Measurements from ENCODE around the gene HDAC9.
A peak's percentile ranks its signal among the peaks of the same experiment; 100 is the strongest.

The HDAC9 gene

GRCh38 chr7:18570890-18571478 is 75.4 kb downstream of the HDAC9 start:
- Histone ChIP-seq H4K20me1 (ENCODE audit: insufficient read depth, low read length) (no peaks in the 10 kb centered on the region), H3K27ac (ENCODE audit: low read length) (peak overlapping the region; percentile 12; the same call in 1 of the 2 replicates), H3K9ac (ENCODE audit: low read length) (peak overlapping the region; percentile 29), H3K79me2 (ENCODE audit: low read length) (no peaks in the 10 kb centered on the region), H3K4me3 (ENCODE audit: low read length) (0 out of 2 replicates have a peak overlapping the region, but pooled peaks have one; percentile 24), H3K4me2 (ENCODE audit: low read length) (peak overlapping the region; percentile 45), H3K9me3 (ENCODE audit: insufficient read depth, low read length) (no peaks in the 10 kb centered on the region), H2AFZ (ENCODE audit: low read depth, low read length) (peak overlapping the region; percentile 61), H3K27me3 (ENCODE audit: low read depth, low read length) (no peaks in the 10 kb centered on the region), H3K4me1 (ENCODE audit: low read length) (peaks cover 61% of the 10 kb centered on the region), H3K36me3 (replicated peaks; ENCODE audit: low read depth, low read length) (no peaks in the 10 kb centered on the region)
- TF ChIP-seq EZH2phosphoT487 (IDR thresholded peaks at IDR 0.05; ENCODE audit: low read depth) (no peak), CTCF (IDR thresholded peaks at IDR 0.05; ENCODE audit: low read depth, low read length) (peak; percentile 73)

GRCh38 chr7:18572154-18572553 is 76.6 kb downstream of the HDAC9 start:
- H3K36me3 ChIP-seq (replicated peaks; ENCODE audit: low read depth, low read length): no peaks in the 10 kb centered on the region
- peak overlapping the region; percentile 47; the same call in 1 of the 2 replicates for H3K4me2 ChIP-seq (ENCODE audit: low read length)
- no peak for TF ChIP-seq CTCF (IDR thresholded peaks at IDR 0.05; ENCODE audit: low read depth, low read length)
- no peak for TF ChIP-seq EZH2phosphoT487 (IDR thresholded peaks at IDR 0.05; ENCODE audit: low read depth)
- H3K9ac ChIP-seq (ENCODE audit: low read length): no peak overlapping the region
- no peaks in the 10 kb centered on the region for H3K9me3 ChIP-seq (ENCODE audit: insufficient read depth, low read length)
- H3K79me2 ChIP-seq (ENCODE audit: low read length): no peaks in the 10 kb centered on the region
- H2AFZ ChIP-seq (ENCODE audit: low read depth, low read length): no peak overlapping the region
- H3K4me1 ChIP-seq (ENCODE audit: low read length): peaks cover 58% of the 10 kb centered on the region
- no peak overlapping the region for H3K27ac ChIP-seq (ENCODE audit: low read length)
- no peaks in the 10 kb centered on the region for H3K27me3 ChIP-seq (ENCODE audit: low read depth, low read length)
- H3K4me3 ChIP-seq (ENCODE audit: low read length): no peak overlapping the region
- no peaks in the 10 kb centered on the region for H4K20me1 ChIP-seq (ENCODE audit: insufficient read depth, low read length)

- Histone ChIP-seq H3K4me2 (ENCODE audit: low read length) (no peak overlapping the region; the same call in 1 of the 2 replicates), H3K27me3 (ENCODE audit: low read depth, low read length) (no peaks in the 10 kb centered on the region), H2AFZ (ENCODE audit: low read depth, low read length) (no peak overlapping the region), H3K9me3 (ENCODE audit: insufficient read depth, low read length) (no peaks in the 10 kb centered on the region), H3K79me2 (ENCODE audit: low read length) (no peaks in the 10 kb centered on the region), H3K9ac (ENCODE audit: low read length) (no peak overlapping the region), H3K36me3 (replicated peaks; ENCODE audit: low read depth, low read length) (no peaks in the 10 kb centered on the region), H3K4me3 (ENCODE audit: low read length) (no peak overlapping the region), H3K27ac (ENCODE audit: low read length) (no peak overlapping the region), H4K20me1 (ENCODE audit: insufficient read depth, low read length) (no peaks in the 10 kb centered on the region), H3K4me1 (ENCODE audit: low read length) (peaks cover 53% of the 10 kb centered on the region)
- no peak for TF ChIP-seq CTCF (IDR thresholded peaks at IDR 0.05; ENCODE audit: low read depth, low read length)
- TF ChIP-seq EZH2phosphoT487 (IDR thresholded peaks at IDR 0.05; ENCODE audit: low read depth): no peak
These were observed 77.3 kb downstream of the HDAC9 start for GRCh38 chr7:18572885-18573284.

- Histone ChIP-seq H3K4me2 (ENCODE audit: low read length) (no peak overlapping the region), H3K4me3 (ENCODE audit: low read length) (no peak overlapping the region), H2AFZ (ENCODE audit: low read depth, low read length) (no peak overlapping the region)
These were observed 78.1 kb downstream of the HDAC9 start for GRCh38 chr7:18573410-18574234.

More at GRCh38 chr7:18573410-18574234, 78.1 kb downstream of the HDAC9 start:
- no peaks in the 10 kb centered on the region for H3K9me3 ChIP-seq (ENCODE audit: insufficient read depth, low read length)
- TF ChIP-seq EZH2phosphoT487 (IDR thresholded peaks at IDR 0.05; ENCODE audit: low read depth) (no peak), CTCF (IDR thresholded peaks at IDR 0.05; ENCODE audit: low read depth, low read length) (no peak)
- no peaks in the 10 kb centered on the region for H3K79me2 ChIP-seq (ENCODE audit: low read length)
- H3K27me3 ChIP-seq (ENCODE audit: low read depth, low read length): no peaks in the 10 kb centered on the region
- peaks cover 48% of the 10 kb centered on the region for H3K4me1 ChIP-seq (ENCODE audit: low read length)
- no peaks in the 10 kb centered on the region for H3K36me3 ChIP-seq (replicated peaks; ENCODE audit: low read depth, low read length)
- H3K27ac ChIP-seq (ENCODE audit: low read length): no peak overlapping the region
- H4K20me1 ChIP-seq (ENCODE audit: insufficient read depth, low read length): no peaks in the 10 kb centered on the region
- no peak overlapping the region for H3K9ac ChIP-seq (ENCODE audit: low read length)

Data from OCI-LY3 (cell line).